Stimulated activated naive B cell treated with anti-CD40 and anti-IgM and Interleukin-4, amounts not matched to agents 10 μg/mL and 1 μg/mL and 100 μg/mL, for 72 hours (primary cell): Measurements from ENCODE around the gene TNF.
A peak's percentile ranks its signal among the peaks of the same experiment; 100 is the strongest.

Source experiments
- ATAC-seq, 2 donors: fragments of 150-1000 bp; cut with Tn5 transposase; replicated peaks; 2 replicates each; pipeline ENCODE4 v1.10.0; 2021; ENCODE audit warnings: moderate library complexity in 1 of 2
- DNase-seq: peaks from one replicate; pipeline ENCODE4 v3.0.0; 2021
- H3K27ac Mint-ChIP-seq: one replicate; pipeline ENCODE4 v1.8.0; 2022; ENCODE audit warnings: mild to moderate bottlenecking, mixed read lengths
- H3K27me3 Mint-ChIP-seq, 2 donors: one replicate each; pipeline ENCODE4 v1.8.0; 2022; ENCODE audit warnings: mixed read lengths in 2 of 2
- H3K36me3 Mint-ChIP-seq, 2 donors: one replicate each; pipeline ENCODE4 v1.8.0; 2022; ENCODE audit warnings: mixed read lengths in 2 of 2, mild to moderate bottlenecking in 1 of 2
- H3K4me1 Mint-ChIP-seq, 2 donors: one replicate each; pipeline ENCODE4 v1.8.0; 2022; ENCODE audit warnings: mixed read lengths in 2 of 2, mild to moderate bottlenecking in 1 of 2
- H3K4me3 Mint-ChIP-seq, 2 donors: one replicate each; pipeline ENCODE4 v1.8.0; 2022; ENCODE audit warnings: mild to moderate bottlenecking in 2 of 2, mixed read lengths in 2 of 2, moderate library complexity in 1 of 2
- H3K9me3 Mint-ChIP-seq, 2 donors: one replicate each; pipeline ENCODE4 v1.8.0; 2022; ENCODE audit warnings: mixed read lengths in 2 of 2, mild to moderate bottlenecking in 1 of 2

The TNF gene

DNA sequence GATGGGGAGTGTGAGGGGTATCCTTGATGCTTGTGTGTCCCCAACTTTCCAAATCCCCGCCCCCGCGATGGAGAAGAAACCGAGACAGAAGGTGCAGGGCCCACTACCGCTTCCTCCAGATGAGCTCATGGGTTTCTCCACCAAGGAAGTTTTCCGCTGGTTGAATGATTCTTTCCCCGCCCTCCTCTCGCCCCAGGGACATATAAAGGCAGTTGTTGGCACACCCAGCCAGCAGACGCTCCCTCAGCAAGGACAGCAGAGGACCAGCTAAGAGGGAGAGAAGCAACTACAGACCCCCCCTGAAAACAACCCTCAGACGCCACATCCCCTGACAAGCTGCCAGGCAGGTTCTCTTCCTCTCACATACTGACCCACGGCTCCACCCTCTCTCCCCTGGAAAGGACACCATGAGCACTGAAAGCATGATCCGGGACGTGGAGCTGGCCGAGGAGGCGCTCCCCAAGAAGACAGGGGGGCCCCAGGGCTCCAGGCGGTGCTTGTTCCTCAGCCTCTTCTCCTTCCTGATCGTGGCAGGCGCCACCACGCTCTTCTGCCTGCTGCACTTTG lies at the start of gene TNF:
TSS of gene TNF (plus strand) at position 231 of the 567 bp plus-strand sequence. CDS start at position 408, 177 bp downstream.
- H3K4me1 Mint-ChIP-seq, result peaks cover 69 to 95% of the 10 kb centered on the region in 2 donors
- peak; percentile 88 for DNase-seq
- peak; percentile 44 to 49 for ATAC-seq
- peak within 1 kb of the TSS; percentile 90 to 100 for H3K4me3 Mint-ChIP-seq
- no peaks in the 10 kb centered on the region for H3K9me3 Mint-ChIP-seq
- H3K27me3 Mint-ChIP-seq, result no peaks in the 10 kb centered on the region
- peaks cover 37 to 58% of the 10 kb centered on the region in 2 donors for H3K36me3 Mint-ChIP-seq
- H3K27ac Mint-ChIP-seq, result peak within 1 kb of the TSS; percentile 100

DNA sequence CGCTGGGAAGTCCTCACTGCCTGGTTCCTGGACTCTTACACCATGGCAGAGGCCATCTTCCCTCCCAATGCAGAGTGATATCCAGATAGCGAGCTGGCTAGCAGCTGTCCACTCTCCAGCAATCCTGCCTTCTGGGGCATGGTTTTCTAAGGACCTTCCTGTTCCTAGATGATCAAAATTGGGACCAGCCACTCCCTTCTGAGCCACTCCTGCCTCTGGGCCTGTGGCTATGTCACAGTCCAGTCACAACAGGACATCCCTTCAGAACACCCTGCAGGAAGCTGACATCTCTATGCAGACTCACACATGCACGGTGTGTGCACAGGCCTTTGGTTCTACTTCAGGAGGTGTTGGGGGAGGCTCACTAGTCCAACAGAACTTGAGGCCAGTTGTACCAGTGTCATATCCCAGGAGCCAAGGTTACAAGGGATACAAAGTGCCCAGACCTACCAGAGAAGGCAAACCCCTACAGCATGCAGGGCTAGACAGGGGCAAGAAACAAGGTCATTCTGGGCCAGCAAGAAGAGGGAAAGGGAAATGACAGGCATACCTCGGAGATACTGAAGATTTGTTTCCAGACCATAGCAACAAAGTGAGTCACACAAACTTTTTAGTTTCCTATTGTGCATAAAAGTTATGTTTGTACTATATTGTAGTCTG lies 49.3 kb upstream of the TNF start:
- Mint-ChIP-seq H3K27ac (no peak overlapping the region), H3K36me3 (peaks cover 22 to 26% of the 10 kb centered on the region in 2 donors)
- no peak for DNase-seq

GRCh38 chr6:31528307-31528777 lies 47.0 kb upstream of the TNF start:
- Mint-ChIP-seq H3K27me3 (no peaks in the 10 kb centered on the region), H3K9me3 (no peaks in the 10 kb centered on the region), H3K4me1 (peaks cover 13 to 25% of the 10 kb centered on the region in 2 donors), H3K36me3 (peaks cover 27 to 38% of the 10 kb centered on the region in 2 donors), H3K27ac (peak overlapping the region; percentile 91), H3K4me3 (no peak overlapping the region)
- DNase-seq (no peak), ATAC-seq (peak; percentile 17 to 18)

More for the DNA sequence above, 49.3 kb upstream of the TNF start:
- no peak for ATAC-seq
- H3K9me3 Mint-ChIP-seq, result no peaks in the 10 kb centered on the region
- no peaks in the 10 kb centered on the region for H3K27me3 Mint-ChIP-seq
- H3K4me3 Mint-ChIP-seq, result no peak overlapping the region
- H3K4me1 Mint-ChIP-seq, result peaks cover 7 to 13% of the 10 kb centered on the region in 2 donors

DNA sequence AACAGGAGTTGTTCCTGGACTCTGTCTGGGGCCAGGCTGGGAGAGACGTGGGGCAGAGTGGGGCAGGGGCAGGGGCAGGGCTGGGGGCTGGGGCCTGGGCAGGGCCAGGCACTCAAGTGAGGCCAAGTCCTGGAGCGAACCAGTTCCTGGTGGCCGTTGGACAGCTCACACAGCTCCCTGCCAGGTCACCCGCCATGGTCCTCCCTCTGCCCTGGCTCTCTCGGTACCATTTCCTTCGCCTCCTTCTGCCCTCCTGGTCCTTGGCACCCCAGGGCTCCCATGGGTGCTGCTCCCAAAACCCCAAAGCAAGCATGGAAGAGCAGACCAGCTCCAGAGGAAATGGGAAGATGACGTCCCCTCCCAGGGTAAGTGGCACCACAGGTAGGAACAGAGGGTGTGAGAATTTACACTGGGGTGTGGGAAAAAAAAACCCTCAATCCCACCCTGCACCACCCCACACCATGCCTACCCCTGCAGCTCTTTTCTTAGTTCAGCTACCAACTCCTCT lies 46.5 kb upstream of the TNF start, which contains the start of gene MCCD1:
TSS of gene MCCD1 (plus strand) at position 142 of the 508 bp plus-strand sequence. CDS start at position 195, 53 bp downstream.
- H3K4me3 Mint-ChIP-seq, result no peak within 1 kb of the TSS
- peaks cover 13 to 29% of the 10 kb centered on the region in 2 donors for H3K4me1 Mint-ChIP-seq
- DNase-seq (no peak), ATAC-seq (peak; percentile 22 to 29)
- H3K36me3 Mint-ChIP-seq, result peaks cover 31 to 42% of the 10 kb centered on the region in 2 donors
- no peaks in the 10 kb centered on the region for H3K27me3 Mint-ChIP-seq
- H3K9me3 Mint-ChIP-seq, result no peaks in the 10 kb centered on the region
- H3K27ac Mint-ChIP-seq, result peak within 1 kb of the TSS; percentile 91

- H3K27ac Mint-ChIP-seq, result peak overlapping the region; percentile 91
- DNase-seq (no peak), ATAC-seq (peak; percentile 20 to 38)
- no peaks in the 10 kb centered on the region for H3K9me3 Mint-ChIP-seq
- H3K36me3 Mint-ChIP-seq, result peaks cover 35 to 44% of the 10 kb centered on the region in 2 donors
- peaks cover 13 to 29% of the 10 kb centered on the region in 2 donors for H3K4me1 Mint-ChIP-seq
- H3K4me3 Mint-ChIP-seq, result no peak overlapping the region
- no peaks in the 10 kb centered on the region for H3K27me3 Mint-ChIP-seq
These were observed 45.8 kb upstream of the TNF start for GRCh38 chr6:31529329-31530150.

GRCh38 chr6:31530659-31531058 lies 44.7 kb upstream of the TNF start:
- Mint-ChIP-seq H3K36me3 (peaks cover 41 to 55% of the 10 kb centered on the region in 2 donors), H3K9me3 (no peaks in the 10 kb centered on the region), H3K4me1 (peaks cover 16 to 39% of the 10 kb centered on the region in 2 donors), H3K4me3 (no peak overlapping the region), H3K27me3 (no peaks in the 10 kb centered on the region), H3K27ac (no peak overlapping the region)
- DNase-seq (no peak), ATAC-seq (no peak)

DNA sequence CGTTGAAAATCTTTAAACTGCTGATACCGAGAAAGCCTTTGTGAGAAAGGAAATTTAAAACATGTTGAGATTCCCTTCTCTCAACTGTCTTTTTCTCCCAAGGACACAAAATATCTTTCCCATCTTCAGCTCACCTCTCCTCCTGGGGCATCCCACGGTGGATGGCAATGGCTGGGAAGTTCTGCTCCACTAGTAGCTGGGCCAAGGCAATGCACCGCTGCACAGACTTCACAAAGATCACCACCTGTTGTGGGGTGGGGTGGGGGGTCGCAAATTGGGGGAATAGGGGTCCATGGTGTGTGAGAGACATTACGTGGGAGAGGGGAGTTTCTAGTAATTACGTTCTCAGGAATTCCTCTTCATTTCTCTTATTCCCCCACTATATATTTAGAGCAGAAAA lies 44.2 kb upstream of the TNF start:
- Mint-ChIP-seq H3K9me3 (no peaks in the 10 kb centered on the region), H3K4me3 (no peak overlapping the region), H3K36me3 (peaks cover 44 to 60% of the 10 kb centered on the region in 2 donors), H3K27me3 (no peaks in the 10 kb centered on the region), H3K27ac (no peak overlapping the region), H3K4me1 (peaks cover 14 to 44% of the 10 kb centered on the region in 2 donors)
- DNase-seq (no peak), ATAC-seq (no peak)

- peaks cover 13 to 48% of the 10 kb centered on the region in 2 donors for H3K4me1 Mint-ChIP-seq
- DNase-seq, result no peak
- H3K9me3 Mint-ChIP-seq, result no peaks in the 10 kb centered on the region
- no peak for ATAC-seq
- H3K27me3 Mint-ChIP-seq, result no peaks in the 10 kb centered on the region
- H3K27ac Mint-ChIP-seq, result no peak overlapping the region
- H3K4me3 Mint-ChIP-seq, result no peak overlapping the region
- H3K36me3 Mint-ChIP-seq, result peaks cover 44 to 66% of the 10 kb centered on the region in 2 donors
These were observed 43.4 kb upstream of the TNF start for GRCh38 chr6:31531771-31532643.

GRCh38 chr6:31532644-31533454 lies 42.5 kb upstream of the TNF start:
- H3K27ac Mint-ChIP-seq, result peak overlapping the region; percentile 9

DNA sequence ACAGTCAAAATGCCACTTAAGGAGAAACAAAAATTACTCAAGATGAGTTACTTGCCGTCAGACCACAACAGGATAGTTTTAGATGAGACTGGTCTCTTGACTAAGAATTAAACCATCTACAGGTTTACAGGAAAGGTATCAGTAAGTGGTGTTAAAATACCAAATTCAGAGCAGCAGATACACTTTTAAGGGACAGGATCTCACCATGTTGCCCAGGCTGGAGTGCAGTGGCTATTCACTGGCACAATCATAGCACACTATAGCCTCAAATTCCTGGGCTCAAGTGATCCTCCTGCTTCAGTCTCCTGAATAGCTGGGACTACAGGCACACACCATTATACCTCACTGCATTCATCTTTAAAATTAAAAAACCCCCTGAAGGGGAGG lies 41.9 kb upstream of the TNF start:
- Mint-ChIP-seq H3K27me3 (no peaks in the 10 kb centered on the region), H3K4me1 (peaks cover 18 to 57% of the 10 kb centered on the region in 2 donors), H3K36me3 (peaks cover 51 to 70% of the 10 kb centered on the region in 2 donors), H3K9me3 (no peaks in the 10 kb centered on the region), H3K4me3 (no peak overlapping the region), H3K27ac (peak overlapping the region; percentile 9)
- no peak for ATAC-seq
- no peak for DNase-seq

More at GRCh38 chr6:31532644-31533454, 42.5 kb upstream of the TNF start:
- DNase-seq, result no peak
- ATAC-seq, result no peak
- Mint-ChIP-seq H3K4me1 (peaks cover 16 to 54% of the 10 kb centered on the region in 2 donors), H3K27me3 (no peaks in the 10 kb centered on the region), H3K4me3 (no peak overlapping the region), H3K36me3 (peaks cover 48 to 70% of the 10 kb centered on the region in 2 donors), H3K9me3 (no peaks in the 10 kb centered on the region)

- Mint-ChIP-seq H3K9me3 (no peaks in the 10 kb centered on the region), H3K4me1 (peaks cover 24 to 63% of the 10 kb centered on the region in 2 donors), H3K4me3 (no peak overlapping the region), H3K27me3 (no peaks in the 10 kb centered on the region), H3K36me3 (peaks cover 52 to 70% of the 10 kb centered on the region in 2 donors), H3K27ac (peak overlapping the region; percentile 31)
- ATAC-seq, result no peak
- no peak for DNase-seq
These were observed 41.4 kb upstream of the TNF start for GRCh38 chr6:31534011-31534410.

DNA sequence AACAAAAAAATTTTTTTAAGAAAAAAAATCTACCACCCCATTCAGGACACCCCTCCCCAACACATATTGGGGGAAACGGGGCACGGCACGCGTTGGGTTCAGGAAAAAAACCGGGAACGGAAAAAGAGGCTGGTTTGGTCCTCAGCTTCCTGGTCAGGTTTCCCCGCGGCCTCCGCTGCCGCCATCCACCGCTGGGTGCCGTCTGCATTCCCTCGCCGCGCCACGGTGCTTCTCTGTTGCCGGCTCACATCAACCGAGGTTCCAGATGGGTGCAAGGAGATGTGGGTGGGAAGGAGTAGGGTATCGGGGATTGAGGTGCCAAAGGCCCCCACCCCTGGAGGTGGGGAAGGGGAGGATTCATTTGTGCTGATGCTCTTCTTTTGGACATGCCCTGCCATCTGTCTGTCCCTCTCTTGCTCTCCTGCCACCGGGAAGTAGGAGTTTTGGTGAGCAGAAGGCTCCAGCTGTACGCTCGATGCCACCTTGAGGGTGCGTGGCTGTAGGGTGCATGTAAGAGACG lies 40.8 kb upstream of the TNF start:
- H3K9me3 Mint-ChIP-seq, result no peaks in the 10 kb centered on the region
- ATAC-seq (no peak), DNase-seq (no peak)
- no peak overlapping the region for H3K4me3 Mint-ChIP-seq
- H3K27me3 Mint-ChIP-seq, result no peaks in the 10 kb centered on the region
- peaks cover 54 to 73% of the 10 kb centered on the region in 2 donors for H3K36me3 Mint-ChIP-seq
- no peak overlapping the region for H3K27ac Mint-ChIP-seq
- H3K4me1 Mint-ChIP-seq, result peaks cover 29 to 69% of the 10 kb centered on the region in 2 donors
